Aorta (tissue), 5 donors: ENCODE results near the gene ARL2BP. TPM values are rescaled to one million over a fixed set of nuclear protein-coding genes. Genes with fewer than 3 reads are reported as not detected.
A peak's percentile ranks its signal among the peaks of the same experiment; 100 is the strongest.
"Not testable (repeated sequence)": the region's sequence is repeated elsewhere in the genome, so short reads cannot be mapped to it uniquely, and the experiment has no call there.

ENCODE experiments used
- ATAC-seq: fragments of 200-7000 bp; cut with Tn5 transposase; one replicate; pipeline ENCODE4 v1.9.1; 2022; ENCODE audit warnings: moderate library complexity; ENCODE audit not compliant: low FRiP score
- DNase-seq, 2 donors: peaks; one replicate each; pipeline ENCODE4 v3.0.0-alpha.2; 2020
- H3K27ac ChIP-seq, 2 donors: one replicate each; pipeline ENCODE4 v1.5.1; 2013; ENCODE audit warnings: low read length in 2 of 2, mild to moderate bottlenecking in 2 of 2, moderate library complexity in 2 of 2, control low read depth in 1 of 2, inconsistent platforms in 1 of 2, low read depth in 1 of 2
- H3K27me3 ChIP-seq, 2 donors: one replicate each; pipeline ENCODE4 v1.6.1; 2013; ENCODE audit warnings: control low read depth in 1 of 2, low read length in 1 of 2, mild to moderate bottlenecking in 1 of 2, moderate library complexity in 1 of 2; ENCODE audit not compliant: insufficient read depth in 2 of 2, control insufficient read depth in 1 of 2
- H3K36me3 ChIP-seq, 2 donors: one replicate each; pipeline ENCODE4 v1.6.1; 2013; ENCODE audit warnings: control low read depth in 1 of 2, low read length in 1 of 2, mild to moderate bottlenecking in 1 of 2; ENCODE audit not compliant: insufficient read depth in 2 of 2, control insufficient read depth in 1 of 2
- H3K4me1 ChIP-seq, 2 donors: one replicate each; pipeline ENCODE4 v1.6.1; 2013; ENCODE audit warnings: low read length in 2 of 2, control low read depth in 1 of 2, mild to moderate bottlenecking in 1 of 2, moderate library complexity in 1 of 2; ENCODE audit not compliant: insufficient read depth in 2 of 2, control insufficient read depth in 1 of 2
- H3K4me3 ChIP-seq, 2 donors: one replicate each; pipeline ENCODE4 v1.5.1; 2013; ENCODE audit warnings: low read length in 2 of 2, control low read depth in 1 of 2, mild to moderate bottlenecking in 1 of 2
- H3K9me3 ChIP-seq: one replicate; pipeline ENCODE4 v1.6.1; 2013; ENCODE audit warnings: mild to moderate bottlenecking, low read length; ENCODE audit not compliant: control insufficient read depth
- WGBS, 2 donors: extraction: QIAGEN DNeasy Blood & Tissue Kit; methylation state at CpG; one replicate each; pipeline ENCODE4 v1.1.7; 2013; 5-methylcytosine and 5-hydroxymethylcytosine counted together
- intact Hi-C, 2 donors: fragments of 100-400 bp; cut with DNase I; formaldehyde crosslinking; loops; one replicate each; pipeline versions ENCODE4 v1.14.2 to v1.15.0; 2022
- long read RNA-seq, 2 donors: library from polyadenylated mRNA; unstranded; transcript quantifications; one replicate each; pipeline ENCODE4 v2.0.0, GENCODE V29; 2020 to 2021
- polyA plus RNA-seq, 2 donors: library from polyadenylated mRNA; stranded (reverse); fragments of 200-250 nt; gene quantifications; one replicate each; pipeline ENCODE4 v1.2.3, GENCODE V29; 2013
- total RNA-seq, 2 donors: library from RNA; stranded (reverse); fragmentation: NEBNext Ultra II Directional; extraction: Animal tissue kit (Norgen Biotek cat#: 25700); gene quantifications; one replicate each; pipeline ENCODE4 v1.2.1, GENCODE V29; 2021
- donor health status: healthy with polysubstance abuse.
- donor health status: Bipolar disorder and iron deficiency.
- donor health status: DM: no; HTN: no; CAD: no.
- donor health status: DM: no; HTN: no; CAD: no.
- donor health status: DM: yes; HTN: yes; CAD: no.

ARL2BP gene
- total RNA-seq (10 to 100 TPM; 39.1 to 47.5 TPM), polyA plus RNA-seq (10 to 100 TPM; 42.1 to 65.4 TPM)
- long read RNA-seq, donor 1, transcript ARL2BP-201 (6 exons, 2,130 nt): major isoform, 97 of 110 reads
- long read RNA-seq, donor 1, partial matches to known transcripts: 4 of 110 reads
- long read RNA-seq, donor 1, other reads (novel, unspliced or antisense): 9 of 110 reads
- long read RNA-seq, donor 2, transcript ARL2BP-201 (6 exons, 2,130 nt): major isoform, 35 of 39 reads
- long read RNA-seq, donor 2, partial matches to known transcripts: 1 of 39 reads
- long read RNA-seq, donor 2, other reads (novel, unspliced or antisense): 3 of 39 reads

GRCh38 chr16:57244767-57245471 is at the start of gene ARL2BP:
ARL2BP (plus strand) TSS chr16:57245259; CDS start chr16:57245368, 109 bp downstream.
- Histone ChIP-seq H3K36me3 (peaks cover 6% of the 10 kb centered on the region in 2 donors), H3K9me3 (no peaks in the 10 kb centered on the region), H3K4me1 (no peaks in the 10 kb centered on the region), H3K27ac (peak within 1 kb of the TSS; percentile 78 to 85), H3K27me3 (no peaks in the 10 kb centered on the region), H3K4me3 (peak within 1 kb of the TSS; percentile 55 to 97)
- peak; percentile 99 for ATAC-seq
- intact Hi-C loops: loop anchor here (1.0 to 5.0 kb wide), 3 partner anchors 54 to 58 kb away; partner anchors contain the start of genes PSME3IP1 (in 1 of the 2) and RSPRY1 (in 1 of the 2)
- DNase-seq: peak; percentile 99
- WGBS, 2 donors: 0% methylated on average over 77 of the region's 77 CpGs

GRCh38 chr16:57196286-57196685 is 48.8 kb upstream of the ARL2BP start:
- H3K27ac ChIP-seq: no peak overlapping the region
- DNase-seq: no peak
- no peaks in the 10 kb centered on the region for H3K27me3 ChIP-seq
- H3K4me3 ChIP-seq: no peak overlapping the region
- intact Hi-C loops: no loop called here
- no peaks in the 10 kb centered on the region for H3K9me3 ChIP-seq
- ATAC-seq: no peak
- no peaks in the 10 kb centered on the region for H3K36me3 ChIP-seq
- H3K4me1 ChIP-seq: peaks cover under 1 to 8% of the 10 kb centered on the region in 2 donors
- 5 to 9% methylated on average over 4 of the region's 4 CpGs for WGBS, 2 donors

- ATAC-seq (no peak), DNase-seq (no peak)
- intact Hi-C loops: no loop called here
- WGBS, 2 donors: 62 to 65% methylated on average over 3 of the region's 3 CpGs
- Histone ChIP-seq H3K9me3 (no peaks in the 10 kb centered on the region), H3K4me3 (no peak overlapping the region), H3K27ac (no peak overlapping the region), H3K4me1 (peaks cover 0 to 5% of the 10 kb centered on the region in 2 donors), H3K36me3 (no peaks in the 10 kb centered on the region), H3K27me3 (no peaks in the 10 kb centered on the region)
Measured at GRCh38 chr16:57196753-57197152, 48.3 kb upstream of the ARL2BP start.

- DNase-seq, H3K4me3 ChIP-seq, H3K27ac ChIP-seq, H3K27me3 ChIP-seq, intact Hi-C loops, ATAC-seq, H3K36me3 ChIP-seq, H3K4me1 ChIP-seq, H3K9me3 ChIP-seq: not testable (repeated sequence)
- WGBS, 2 donors: 95 to 99% methylated on average over 6 to 17 of the region's 24 CpGs
Measured at GRCh38 chr16:57200321-57200720, 44.7 kb upstream of the ARL2BP start.

GRCh38 chr16:57200926-57201325 is 44.1 kb upstream of the ARL2BP start:
- ATAC-seq, H3K4me3 ChIP-seq: not testable (repeated sequence)
- 83 to 98% methylated on average over 16 to 27 of the region's 27 CpGs for WGBS, 2 donors

GRCh38 chr16:57202095-57202886 is 42.8 kb upstream of the ARL2BP start:
- Histone ChIP-seq H3K27ac (no peak overlapping the region), H3K9me3 (no peaks in the 10 kb centered on the region), H3K36me3 (no peaks in the 10 kb centered on the region), H3K4me3 (no peak overlapping the region), H3K4me1 (no peaks in the 10 kb centered on the region), H3K27me3 (no peaks in the 10 kb centered on the region)
- intact Hi-C loops: no loop called here
- ATAC-seq (no peak), DNase-seq (no peak)
- WGBS, 2 donors: 83 to 87% methylated on average over 7 of the region's 7 CpGs

More at GRCh38 chr16:57200926-57201325, 44.1 kb upstream of the ARL2BP start:
- DNase-seq, H3K36me3 ChIP-seq, H3K27me3 ChIP-seq, H3K27ac ChIP-seq, intact Hi-C loops, H3K4me1 ChIP-seq, H3K9me3 ChIP-seq: not testable (repeated sequence)

GRCh38 chr16:57203451-57203850 is 41.6 kb upstream of the ARL2BP start:
- DNase-seq (no peak), ATAC-seq (no peak)
- no peak overlapping the region for H3K27ac ChIP-seq
- peaks cover 0 to 3% of the 10 kb centered on the region in 2 donors for H3K36me3 ChIP-seq
- 66 to 71% methylated on average over 1 of the region's 1 CpG for WGBS, 2 donors
- intact Hi-C loops: no loop called here
- no peaks in the 10 kb centered on the region for H3K27me3 ChIP-seq
- H3K4me1 ChIP-seq: no peaks in the 10 kb centered on the region
- no peak overlapping the region for H3K4me3 ChIP-seq
- no peaks in the 10 kb centered on the region for H3K9me3 ChIP-seq

GRCh38 chr16:57204675-57205074 is 40.4 kb upstream of the ARL2BP start:
- Histone ChIP-seq H3K36me3 (peaks cover 0 to 3% of the 10 kb centered on the region in 2 donors), H3K27me3 (no peaks in the 10 kb centered on the region), H3K9me3 (no peaks in the 10 kb centered on the region), H3K27ac (no peak overlapping the region), H3K4me1 (no peaks in the 10 kb centered on the region), H3K4me3 (no peak overlapping the region)
- intact Hi-C loops: no loop called here
- 84 to 88% methylated on average over 12 of the region's 12 CpGs for WGBS, 2 donors
- DNase-seq (no peak), ATAC-seq (no peak)
